Measurements from ENCODE around the gene PRKD3.

DNA sequence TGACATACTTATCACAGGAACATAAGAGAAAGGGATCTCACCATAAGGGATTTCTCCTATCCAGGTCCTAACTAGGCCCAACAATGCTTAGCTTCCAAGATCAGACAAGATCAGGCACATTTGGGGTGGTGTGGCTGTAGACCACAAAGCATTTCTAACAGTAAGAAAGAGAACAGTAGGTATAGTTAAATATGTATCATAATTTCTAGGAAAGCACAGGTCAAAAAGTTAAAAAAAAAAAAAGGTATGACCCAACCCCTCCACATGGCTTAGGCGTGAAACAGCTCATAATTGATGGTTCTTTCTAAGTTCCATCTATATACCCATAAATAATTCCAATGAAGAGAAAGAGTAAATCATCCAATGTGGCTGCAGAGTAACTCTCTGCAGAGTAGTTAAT lies 6.9 kb downstream of the PRKD3 start:
- TF ChIP-seq, protein P1, sequence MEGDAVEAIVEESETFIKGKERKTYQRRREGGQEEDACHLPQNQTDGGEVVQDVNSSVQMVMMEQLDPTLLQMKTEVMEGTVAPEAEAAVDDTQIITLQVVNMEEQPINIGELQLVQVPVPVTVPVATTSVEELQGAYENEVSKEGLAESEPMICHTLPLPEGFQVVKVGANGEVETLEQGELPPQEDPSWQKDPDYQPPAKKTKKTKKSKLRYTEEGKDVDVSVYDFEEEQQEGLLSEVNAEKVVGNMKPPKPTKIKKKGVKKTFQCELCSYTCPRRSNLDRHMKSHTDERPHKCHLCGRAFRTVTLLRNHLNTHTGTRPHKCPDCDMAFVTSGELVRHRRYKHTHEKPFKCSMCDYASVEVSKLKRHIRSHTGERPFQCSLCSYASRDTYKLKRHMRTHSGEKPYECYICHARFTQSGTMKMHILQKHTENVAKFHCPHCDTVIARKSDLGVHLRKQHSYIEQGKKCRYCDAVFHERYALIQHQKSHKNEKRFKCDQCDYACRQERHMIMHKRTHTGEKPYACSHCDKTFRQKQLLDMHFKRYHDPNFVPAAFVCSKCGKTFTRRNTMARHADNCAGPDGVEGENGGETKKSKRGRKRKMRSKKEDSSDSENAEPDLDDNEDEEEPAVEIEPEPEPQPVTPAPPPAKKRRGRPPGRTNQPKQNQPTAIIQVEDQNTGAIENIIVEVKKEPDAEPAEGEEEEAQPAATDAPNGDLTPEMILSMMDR (IDR thresholded peaks at IDR 0.05) = no peak
- TF ChIP-seq POLR2A (IDR thresholded peaks at IDR 0.05; ENCODE audit: low read depth) = no peak
- TF ChIP-seq EP300 (IDR thresholded peaks at IDR 0.05) = no peak
- no peak for TF ChIP-seq POLR2AphosphoS5 (IDR thresholded peaks at IDR 0.05)

Measured in esophagus muscularis mucosa (tissue), 4 donors.